GM18511 (cell line): ENCODE measurements around the gene FERMT3.

Source experiments
- ATAC-seq: cut with Tn5 transposase; IDR thresholded peaks from one replicate; pipeline ENCODE4 v1.9.1; 2021; ENCODE audit warnings: mild to moderate bottlenecking, moderate library complexity; ENCODE audit not compliant: unreplicated experiment

Gene FERMT3

DNA sequence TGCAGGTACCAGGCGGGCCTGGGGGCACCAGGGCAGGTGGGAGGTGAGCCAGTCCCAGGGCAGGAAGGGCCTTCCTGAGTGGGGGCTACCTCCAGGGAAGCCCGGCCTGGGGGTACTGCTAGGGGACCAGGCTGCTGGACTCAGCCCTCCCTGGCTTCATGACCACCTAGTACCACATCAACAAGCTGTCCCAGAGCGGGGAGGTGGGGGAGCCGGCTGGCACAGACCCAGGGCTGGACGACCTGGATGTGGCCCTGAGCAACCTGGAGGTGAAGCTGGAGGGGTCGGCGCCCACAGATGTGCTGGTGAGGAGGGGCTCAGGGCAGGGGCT, 12.8 kb downstream of the FERMT3 start:
- no peak for ATAC-seq

- ATAC-seq, result no peak
Observed at GRCh38 chr11:64219755-64220154, 13.2 kb downstream of the FERMT3 start.

DNA sequence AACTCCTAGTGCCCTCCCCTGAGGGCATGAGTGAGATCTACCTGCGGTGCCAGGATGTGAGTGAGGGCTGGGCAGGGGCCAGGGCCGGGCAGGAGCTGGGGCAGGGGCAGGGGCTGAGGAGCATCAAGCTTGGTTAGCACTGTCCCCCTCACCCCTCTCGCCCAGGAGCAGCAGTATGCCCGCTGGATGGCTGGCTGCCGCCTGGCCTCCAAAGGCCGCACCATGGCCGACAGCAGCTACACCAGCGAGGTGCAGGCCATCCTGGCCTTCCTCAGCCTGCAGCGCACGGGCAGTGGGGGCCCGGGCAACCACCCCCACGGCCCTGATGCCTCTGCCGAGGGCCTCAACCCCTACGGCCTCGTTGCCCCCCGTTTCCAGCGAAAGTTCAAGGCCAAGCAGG, 13.8 kb downstream of the FERMT3 start:
- no peak for ATAC-seq

GRCh38 chr11:64220798-64221197, 14.3 kb downstream of the FERMT3 start:
- no peak for ATAC-seq

DNA sequence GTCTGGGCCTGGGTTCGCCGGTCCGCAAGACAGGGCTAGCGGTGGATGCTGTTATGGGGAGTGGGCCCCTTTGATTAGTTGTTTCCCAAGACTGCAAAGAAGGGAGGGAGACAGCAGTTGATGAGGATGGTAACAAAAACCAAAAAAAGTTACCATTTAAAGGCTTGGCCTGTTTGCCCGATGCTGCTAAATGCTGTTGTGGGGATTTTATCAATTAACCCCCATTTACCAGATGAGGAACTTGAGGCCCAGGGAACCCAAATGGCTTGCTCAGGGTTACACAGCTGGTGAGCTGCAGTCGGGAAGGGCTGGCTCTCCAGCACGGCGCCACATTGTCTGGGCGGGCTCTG, 16.1 kb downstream of the FERMT3 start:
- no peak for ATAC-seq

DNA sequence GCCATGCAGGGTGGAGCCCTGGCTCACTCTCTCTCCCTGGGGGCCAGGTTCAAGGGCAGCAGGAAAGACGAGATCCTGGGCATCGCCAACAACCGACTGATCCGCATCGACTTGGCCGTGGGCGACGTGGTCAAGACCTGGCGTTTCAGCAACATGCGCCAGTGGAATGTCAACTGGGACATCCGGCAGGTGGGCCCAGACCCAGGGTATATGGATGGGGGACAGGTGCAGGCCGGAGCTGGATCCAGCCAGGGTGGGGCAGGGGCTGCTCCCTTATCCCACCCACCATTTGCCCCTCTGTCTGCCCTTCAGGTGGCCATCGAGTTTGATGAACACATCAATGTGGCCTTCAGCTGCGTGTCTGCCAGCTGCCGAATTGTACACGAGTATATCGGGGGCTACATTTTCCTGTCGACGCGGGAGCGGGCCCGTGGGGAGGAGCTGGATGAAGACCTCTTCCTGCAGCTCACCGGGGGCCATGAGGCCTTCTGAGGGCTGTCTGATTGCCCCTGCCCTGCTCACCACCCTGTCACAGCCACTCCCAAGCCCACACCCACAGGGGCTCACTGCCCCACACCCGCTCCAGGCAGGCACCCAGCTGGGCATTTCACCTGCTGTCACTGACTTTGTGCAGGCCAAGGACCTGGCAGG, 16.6 kb downstream of the FERMT3 start:
- ATAC-seq, result no peak

- no peak for ATAC-seq
Observed at GRCh38 chr11:64224151-64224890, 17.8 kb downstream of the FERMT3 start.

DNA sequence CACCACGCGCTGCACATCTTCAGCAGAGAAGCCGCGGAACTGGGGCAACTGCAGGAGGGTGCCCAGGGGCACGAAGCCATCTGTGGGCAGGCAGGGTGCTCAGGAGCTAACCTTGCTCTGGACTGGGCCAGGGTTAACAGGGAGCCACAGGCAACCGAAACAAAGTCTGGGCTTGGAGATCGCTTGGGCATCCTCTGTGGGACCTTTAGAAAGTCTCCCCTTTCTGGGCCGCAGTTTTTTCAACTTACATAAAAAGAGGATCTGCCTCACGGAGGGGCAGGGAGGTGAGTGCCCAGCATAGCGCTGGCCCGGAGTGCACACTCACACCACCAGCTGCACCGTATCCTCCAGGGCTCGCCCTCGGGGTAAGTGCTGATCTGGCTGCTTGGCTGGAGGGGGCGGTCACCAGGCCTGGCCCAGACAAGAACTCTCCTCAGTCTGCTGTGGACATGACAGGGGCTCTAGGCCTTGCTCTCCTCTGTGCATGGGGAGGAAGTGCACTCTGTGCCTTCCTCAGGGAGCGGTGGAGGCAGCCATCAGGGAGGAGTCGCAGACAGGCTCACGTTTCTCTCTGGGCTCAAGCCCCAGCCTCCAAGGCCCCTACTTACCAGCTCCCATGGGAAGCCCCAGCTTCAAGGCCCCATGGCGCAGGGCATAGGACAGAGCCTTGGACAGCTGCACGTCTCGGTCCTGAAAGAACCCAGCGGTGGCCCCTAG, 18.5 kb downstream of the FERMT3 start:
- no peak for ATAC-seq

DNA sequence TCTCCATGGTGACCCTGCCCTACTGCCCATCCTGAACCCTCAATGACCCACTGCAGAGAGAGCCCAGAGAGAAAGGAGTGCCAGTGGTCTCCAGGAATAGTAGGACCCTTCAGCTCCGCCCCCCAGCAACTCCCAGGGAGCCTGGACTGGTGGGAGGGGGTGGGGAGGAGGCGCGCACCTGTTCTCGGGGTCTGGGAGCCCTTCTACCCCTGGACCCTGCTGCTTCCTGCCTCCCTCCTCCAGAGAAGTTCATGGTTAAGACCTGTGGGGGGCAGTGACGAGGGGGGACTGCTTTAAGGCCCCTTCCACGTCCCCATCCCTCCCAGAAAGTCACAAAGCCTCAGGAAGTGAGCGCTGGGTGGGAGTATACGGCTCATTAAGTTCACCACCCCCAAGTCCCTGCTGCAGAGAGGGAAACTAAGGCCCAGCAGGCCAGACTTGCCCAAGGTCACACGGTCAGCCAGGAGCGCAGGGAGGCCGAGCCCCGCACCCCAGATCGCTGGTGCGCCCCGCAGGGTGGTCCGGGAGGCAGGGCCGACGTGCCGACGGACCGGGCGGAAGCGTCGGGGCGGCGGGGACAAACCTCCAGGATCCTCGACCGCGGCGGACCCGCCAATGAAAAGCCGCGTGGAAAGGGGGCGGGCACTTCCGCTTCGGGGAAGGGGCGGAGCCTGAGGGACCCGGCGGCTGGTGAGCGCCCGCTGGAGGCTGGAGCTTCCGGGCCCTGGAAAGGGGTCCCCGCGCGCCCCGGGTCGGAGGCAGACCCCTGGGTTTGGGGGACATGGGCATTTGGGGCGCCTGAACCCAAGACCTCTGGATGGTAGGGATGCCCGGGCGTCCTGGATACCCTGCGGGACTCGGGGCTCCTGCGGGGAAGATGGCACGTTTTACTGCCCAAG, 19.3 kb downstream of the FERMT3 start, which contains the start of the genes NUDT22 and TRPT1:
TSS of gene NUDT22 (plus strand) at position 667 of the 899 bp plus-strand sequence. CDS start 379 bp downstream, outside the sequence.
TSS of gene TRPT1 (minus strand) at position 579 of the 899 bp plus-strand sequence. CDS start at position 253, 326 bp downstream.
- ATAC-seq, result peak; percentile 55

GRCh38 chr11:64226507-64227051, 20.1 kb downstream of the FERMT3 start:
- ATAC-seq, result peak; percentile 38

GRCh38 chr11:64227405-64227956, 21.0 kb downstream of the FERMT3 start:
- no peak for ATAC-seq

DNA sequence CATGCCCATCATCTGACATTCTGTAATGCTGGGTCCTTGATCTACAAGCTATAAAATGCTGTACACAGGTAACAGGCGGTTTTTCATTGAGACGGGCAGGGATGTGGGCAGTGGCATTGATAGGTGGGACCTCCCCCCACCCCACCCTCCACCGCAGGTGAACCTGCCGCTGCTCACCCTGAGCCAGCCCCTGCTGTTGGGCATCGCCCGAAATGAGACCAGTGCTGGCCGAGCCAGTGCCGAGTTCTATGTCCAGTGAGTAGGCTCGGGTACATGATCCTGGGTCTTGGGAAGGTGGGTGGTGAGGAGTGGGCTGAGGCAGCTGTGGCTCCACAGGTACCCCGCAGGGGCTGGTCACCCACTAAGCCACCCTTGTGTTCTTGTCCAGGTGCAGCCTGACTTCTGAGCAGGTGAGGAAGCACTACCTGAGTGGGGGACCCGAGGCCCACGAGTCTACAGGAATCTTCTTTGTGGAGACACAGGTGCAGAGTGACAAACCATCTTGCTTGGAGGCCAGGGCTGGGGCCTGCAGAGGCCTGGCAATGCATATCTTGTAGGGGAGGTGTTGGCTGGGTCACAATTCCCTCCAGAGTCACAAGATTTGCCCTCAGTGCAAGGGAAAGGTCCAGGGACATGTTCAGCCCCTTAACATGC, 22.7 kb downstream of the FERMT3 start:
- ATAC-seq, result no peak

DNA sequence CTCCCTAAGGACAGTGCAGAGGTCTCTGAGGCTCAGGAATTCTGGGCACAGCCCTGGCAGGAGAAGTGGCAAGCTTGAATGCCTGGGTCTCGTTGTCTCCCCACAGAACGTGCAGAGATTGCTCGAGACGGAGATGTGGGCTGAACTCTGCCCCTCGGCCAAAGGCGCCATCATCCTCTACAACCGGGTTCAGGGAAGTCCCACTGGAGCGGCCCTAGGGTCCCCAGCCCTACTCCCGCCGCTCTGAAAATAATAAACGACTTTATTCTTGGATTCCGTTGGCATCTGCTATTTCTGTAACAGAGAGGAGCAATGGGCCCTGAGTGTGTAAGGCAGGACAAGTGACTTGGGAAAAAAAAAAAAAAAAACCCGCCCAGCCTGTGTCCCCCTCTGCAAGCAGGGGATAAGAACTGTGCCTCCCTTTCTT, 23.2 kb downstream of the FERMT3 start:
- ATAC-seq, result no peak

GRCh38 chr11:64230171-64230984, 23.9 kb downstream of the FERMT3 start, which contains the start of gene DNAJC4:
Gene DNAJC4, plus strand, starts transcription at chr11:64230548. Its CDS starts 307 bp downstream, at chr11:64230855.
- peak; percentile 46 for ATAC-seq

GRCh38 chr11:64230985-64231365, 24.5 kb downstream of the FERMT3 start:
- no peak for ATAC-seq

DNA sequence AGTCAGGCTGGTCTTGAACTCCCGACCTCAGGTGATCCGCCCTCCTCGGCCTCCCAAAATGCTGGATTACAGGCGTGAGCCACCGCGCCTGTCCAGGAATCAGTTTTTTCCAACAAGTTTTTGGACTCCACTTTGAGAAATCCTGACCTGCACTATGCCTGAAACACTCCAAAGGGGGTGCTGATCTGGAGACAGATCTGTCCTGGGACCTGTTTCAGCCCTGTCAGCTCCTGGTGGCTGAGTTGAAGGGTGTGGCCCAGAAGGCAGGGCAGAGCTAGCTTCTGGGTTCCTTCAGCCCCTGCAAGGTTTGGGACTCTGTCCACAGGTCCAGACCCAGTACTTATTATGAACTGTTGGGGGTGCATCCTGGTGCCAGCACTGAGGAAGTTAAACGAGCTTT, 25.0 kb downstream of the FERMT3 start:
- no peak for ATAC-seq

GRCh38 chr11:64232182-64232966, 25.9 kb downstream of the FERMT3 start:
- no peak for ATAC-seq

DNA sequence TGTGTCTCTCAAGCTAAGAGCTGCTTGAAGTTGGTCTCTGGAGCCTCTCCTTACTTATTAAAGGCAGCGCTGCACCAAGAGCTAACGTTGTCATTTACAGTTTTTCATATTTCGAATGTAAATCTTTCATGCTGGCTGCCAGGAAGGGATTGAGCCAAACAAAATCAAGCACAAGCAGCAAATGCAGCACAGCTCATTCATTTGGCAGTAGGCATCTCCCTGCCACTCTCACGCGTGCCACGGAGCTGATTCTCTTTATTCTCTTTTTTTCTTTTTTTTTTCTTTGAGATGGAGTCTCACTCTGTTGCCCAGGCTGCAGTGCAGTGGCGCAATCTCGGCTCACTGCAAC, 26.4 kb downstream of the FERMT3 start:
- ATAC-seq, result no peak
